H9 (cell line): ENCODE measurements around the gene AXL. TPM values are rescaled to one million over a fixed set of nuclear protein-coding genes. Genes with fewer than 3 reads are reported as not detected.

ENCODE experiments used
- DNase-seq: peaks from one replicate; pipeline ENCODE4 v3.0.0-alpha.2; 2017
- H2AFZ ChIP-seq: one replicate; pipeline ENCODE4 v1.6.1; 2013; ENCODE audit warnings: mild to moderate bottlenecking, low read length, control low read depth, moderate library complexity
- H2AK5ac ChIP-seq: 2 replicates; pipeline ENCODE4 v1.6.1; 2013; ENCODE audit warnings: low read length, control low read depth, mixed read lengths; ENCODE audit not compliant: insufficient read length
- H2BK120ac ChIP-seq: one replicate; pipeline ENCODE4 v1.6.1; 2013; ENCODE audit warnings: low read depth, mild to moderate bottlenecking, low read length, control low read depth, inconsistent platforms; ENCODE audit not compliant: poor library complexity, severe bottlenecking
- H2BK12ac ChIP-seq: 2 replicates; pipeline ENCODE4 v1.6.1; 2013; ENCODE audit warnings: low read length, control low read depth, mixed read lengths, low read depth; ENCODE audit not compliant: insufficient read length
- H2BK15ac ChIP-seq: 2 replicates; pipeline ENCODE4 v1.6.1; 2013; ENCODE audit warnings: low read depth, low read length, control low read depth
- H2BK20ac ChIP-seq: one replicate; pipeline ENCODE4 v1.6.1; 2013; ENCODE audit warnings: low read depth, mild to moderate bottlenecking, low read length, control low read depth, inconsistent platforms; ENCODE audit not compliant: poor library complexity, severe bottlenecking
- H2BK5ac ChIP-seq: 2 replicates; pipeline ENCODE4 v1.6.1; 2013; ENCODE audit warnings: low read length, control low read depth, mixed read lengths; ENCODE audit not compliant: insufficient read length
- H3K14ac ChIP-seq: 2 replicates; pipeline ENCODE4 v1.6.1; 2013; ENCODE audit warnings: low read length, control low read depth; ENCODE audit not compliant: insufficient read depth
- H3K18ac ChIP-seq: 2 replicates; pipeline ENCODE4 v1.6.1; 2013; ENCODE audit warnings: low read depth, mild to moderate bottlenecking, mixed read lengths, low read length, control low read depth; ENCODE audit not compliant: insufficient read length
- H3K23ac ChIP-seq: 2 replicates; pipeline ENCODE4 v1.6.1; 2013; ENCODE audit warnings: low read length, control low read depth, mixed read lengths, low read depth; ENCODE audit not compliant: insufficient read length
- H3K23me2 ChIP-seq: 2 replicates; pipeline ENCODE4 v1.6.1; 2013; ENCODE audit warnings: low read depth, mild to moderate bottlenecking, mixed read lengths, low read length, control low read depth; ENCODE audit not compliant: insufficient read length, poor library complexity, severe bottlenecking
- H3K27ac ChIP-seq: 2 replicates; pipeline ENCODE4 v1.5.1; 2013; ENCODE audit warnings: low read length, control low read depth, mixed read lengths, low read depth; ENCODE audit not compliant: insufficient read length
- H3K27me3 ChIP-seq: 2 replicates; pipeline ENCODE4 v1.6.1; 2013; ENCODE audit warnings: low read length, control low read depth, inconsistent platforms; ENCODE audit not compliant: insufficient read depth
- H3K4ac ChIP-seq: 2 replicates; pipeline ENCODE4 v1.6.1; 2013; ENCODE audit warnings: low read depth, mild to moderate bottlenecking, control low read depth, inconsistent platforms, low read length, moderate library complexity
- H3K4me1 ChIP-seq: 2 replicates; pipeline ENCODE4 v1.6.1; 2013; ENCODE audit warnings: low read length, control low read depth, inconsistent platforms; ENCODE audit not compliant: insufficient read depth
- H3K4me2 ChIP-seq: 2 replicates; pipeline ENCODE4 v1.6.1; 2013; ENCODE audit warnings: low read length, control low read depth, mixed read lengths; ENCODE audit not compliant: insufficient read length, insufficient read depth
- H3K56ac ChIP-seq: 2 replicates; pipeline ENCODE4 v1.6.1; 2013; ENCODE audit warnings: low read depth, mild to moderate bottlenecking, mixed read lengths, low read length, control low read depth; ENCODE audit not compliant: insufficient read length
- H3K79me1 ChIP-seq: 2 replicates; pipeline ENCODE4 v1.6.1; 2013; ENCODE audit warnings: low read depth, mild to moderate bottlenecking, moderate library complexity, low read length, control low read depth, inconsistent platforms; ENCODE audit not compliant: insufficient read depth, poor library complexity, severe bottlenecking
- H3K79me2 ChIP-seq: 2 replicates; pipeline ENCODE4 v1.6.1; 2013; ENCODE audit warnings: low read length, control low read depth, inconsistent platforms; ENCODE audit not compliant: insufficient read depth
- H3K9ac ChIP-seq: 2 replicates; pipeline ENCODE4 v1.6.1; 2013; ENCODE audit warnings: low read length, control low read depth, mixed read lengths; ENCODE audit not compliant: insufficient read length; ENCODE audit errors: extremely low read depth
- H3K9me3 ChIP-seq: one replicate; pipeline ENCODE4 v1.6.1; 2013; ENCODE audit warnings: low read depth, low read length, inconsistent platforms; ENCODE audit not compliant: control insufficient read depth
- H3T11ph ChIP-seq: one replicate; pipeline ENCODE4 v1.6.1; 2013; ENCODE audit warnings: mild to moderate bottlenecking, low read length, control low read depth, inconsistent platforms
- H4K20me1 ChIP-seq: one replicate; pipeline ENCODE4 v1.6.1; 2013; ENCODE audit not compliant: control insufficient read depth, insufficient read length, insufficient read depth
- H4K5ac ChIP-seq: 2 replicates; pipeline ENCODE4 v1.6.1; 2013; ENCODE audit warnings: low read depth, mild to moderate bottlenecking, mixed read lengths, low read length, control low read depth; ENCODE audit not compliant: insufficient read length
- H4K8ac ChIP-seq: replicated peaks from 2 replicates; pipeline ENCODE4 v1.6.1; 2013; ENCODE audit warnings: low read length, control low read depth, mixed read lengths, low read depth; ENCODE audit not compliant: insufficient read length
- H4K91ac ChIP-seq: 2 replicates; pipeline ENCODE4 v1.6.1; 2013; ENCODE audit warnings: low read depth, mild to moderate bottlenecking, moderate library complexity, mixed read lengths, low read length, control low read depth; ENCODE audit not compliant: insufficient read length
- H3K27ac Mint-ChIP-seq, 3 experiments: 2 replicates in 2 of 3; 3 replicates in 1 of 3; pipeline ENCODE4 v1.8.0; 2020 to 2021; ENCODE audit warnings: mixed read lengths in 3 of 3, mild to moderate bottlenecking in 1 of 3, moderate library complexity in 1 of 3
- H3K27me3 Mint-ChIP-seq: 2 replicates; pipeline ENCODE4 v1.8.0; 2021; ENCODE audit warnings: low read depth, mild to moderate bottlenecking, moderate library complexity, mixed read lengths
- H3K36me3 Mint-ChIP-seq, 3 experiments: 2 replicates in 2 of 3; 3 replicates in 1 of 3; pipeline ENCODE4 v1.8.0; 2020 to 2021; ENCODE audit warnings: low read depth in 3 of 3, mixed read lengths in 3 of 3; ENCODE audit not compliant: insufficient read depth in 1 of 3
- H3K4me1 Mint-ChIP-seq, 2 experiments: 2 replicates each; pipeline ENCODE4 v1.8.0; 2020; ENCODE audit warnings: mixed read lengths in 2 of 2
- H3K4me3 Mint-ChIP-seq, 2 experiments: 2 replicates in 1 of 2; 3 replicates in 1 of 2; pipeline ENCODE4 v1.8.0; 2020 to 2021; ENCODE audit warnings: mild to moderate bottlenecking in 2 of 2, mixed read lengths in 2 of 2, moderate library complexity in 1 of 2
- H3K9me3 Mint-ChIP-seq, 2 experiments: 2 replicates in 1 of 2; 3 replicates in 1 of 2; pipeline ENCODE4 v1.8.0; 2020; ENCODE audit warnings: mild to moderate bottlenecking in 2 of 2, mixed read lengths in 2 of 2, moderate library complexity in 1 of 2
- WGBS: extraction: QIAGEN DNeasy Blood & Tissue Kit; methylation state at CpG from one replicate; pipeline ENCODE4 v1.1.7; 2013; ENCODE audit warnings: missing lambda C conversion rate, low lambda C conversion rate, mixed read lengths; ENCODE audit not compliant: insufficient read length; ENCODE audit errors: extremely low coverage; 5-methylcytosine and 5-hydroxymethylcytosine counted together
- total RNA-seq: library from RNA; stranded (reverse); gene quantifications from 2 replicates; pipeline ENCODE4 v1.2.1, GENCODE V29; 2021
- TF ChIP-seq, protein P1 (sequence below): fragments of 200-600 bp; sonication (generic); conservative IDR thresholded peaks from 3 replicates; pipeline ENCODE4 v1.8.0; 2021; ENCODE audit warnings: antibody characterized with exemption, mild to moderate bottlenecking

Gene AXL
- total RNA-seq, 1 experiment from 2014 or later = 29.4 TPM

- no peak overlapping the region for H3K27ac ChIP-seq
- no peak for DNase-seq
- TF ChIP-seq, protein P1, sequence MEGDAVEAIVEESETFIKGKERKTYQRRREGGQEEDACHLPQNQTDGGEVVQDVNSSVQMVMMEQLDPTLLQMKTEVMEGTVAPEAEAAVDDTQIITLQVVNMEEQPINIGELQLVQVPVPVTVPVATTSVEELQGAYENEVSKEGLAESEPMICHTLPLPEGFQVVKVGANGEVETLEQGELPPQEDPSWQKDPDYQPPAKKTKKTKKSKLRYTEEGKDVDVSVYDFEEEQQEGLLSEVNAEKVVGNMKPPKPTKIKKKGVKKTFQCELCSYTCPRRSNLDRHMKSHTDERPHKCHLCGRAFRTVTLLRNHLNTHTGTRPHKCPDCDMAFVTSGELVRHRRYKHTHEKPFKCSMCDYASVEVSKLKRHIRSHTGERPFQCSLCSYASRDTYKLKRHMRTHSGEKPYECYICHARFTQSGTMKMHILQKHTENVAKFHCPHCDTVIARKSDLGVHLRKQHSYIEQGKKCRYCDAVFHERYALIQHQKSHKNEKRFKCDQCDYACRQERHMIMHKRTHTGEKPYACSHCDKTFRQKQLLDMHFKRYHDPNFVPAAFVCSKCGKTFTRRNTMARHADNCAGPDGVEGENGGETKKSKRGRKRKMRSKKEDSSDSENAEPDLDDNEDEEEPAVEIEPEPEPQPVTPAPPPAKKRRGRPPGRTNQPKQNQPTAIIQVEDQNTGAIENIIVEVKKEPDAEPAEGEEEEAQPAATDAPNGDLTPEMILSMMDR = no peak
- H3T11ph ChIP-seq = no peak overlapping the region
- H3K9ac ChIP-seq = no peak overlapping the region
- H3K9me3 ChIP-seq = no peaks in the 10 kb centered on the region
- H2BK20ac ChIP-seq = no peak overlapping the region
- H3K79me1 ChIP-seq = peaks cover 2% of the 10 kb centered on the region
- no peak overlapping the region for H2AK5ac ChIP-seq
- no peaks in the 10 kb centered on the region for H3K23me2 ChIP-seq
- H3K14ac ChIP-seq = no peak overlapping the region
- H2BK15ac ChIP-seq = no peak overlapping the region
- peaks cover 0 to 6% of the 10 kb centered on the region in 2 experiments; a peak in 2 of 4 replicates for H3K4me1 Mint-ChIP-seq
- H3K36me3 Mint-ChIP-seq = peaks cover 72 to 99% (median 98%) of the 10 kb centered on the region in 3 experiments
- no peaks in the 10 kb centered on the region for H3K9me3 Mint-ChIP-seq
- H3K79me2 ChIP-seq = no peaks in the 10 kb centered on the region
- H2BK12ac ChIP-seq = no peak overlapping the region
- peaks cover under 1% of the 10 kb centered on the region; the same call in 1 of the 2 replicates for H3K4me1 ChIP-seq
- H4K20me1 ChIP-seq = no peaks in the 10 kb centered on the region
- H3K56ac ChIP-seq = no peak overlapping the region
- H2AFZ ChIP-seq = no peak overlapping the region
- WGBS = no CpG with 5 or more reads among the region's 10 CpGs
- no peaks in the 10 kb centered on the region; the same call in 1 of the 2 replicates for H3K27me3 ChIP-seq
- no peak overlapping the region for H4K5ac ChIP-seq
- H3K4me2 ChIP-seq = no peak overlapping the region
- H3K18ac ChIP-seq = no peak overlapping the region
- no peak overlapping the region for H2BK5ac ChIP-seq
- no peak overlapping the region for H2BK120ac ChIP-seq
- H3K23ac ChIP-seq = no peak overlapping the region
- H3K4me3 Mint-ChIP-seq = no peak overlapping the region
- peak overlapping the region in 2 of 3 experiments; percentile 17 to 76; a peak in 2 of 7 replicates for H3K27ac Mint-ChIP-seq
- H3K4ac ChIP-seq = no peak overlapping the region
- H4K8ac ChIP-seq = no peak overlapping the region
- no peaks in the 10 kb centered on the region for H3K27me3 Mint-ChIP-seq
- no peak overlapping the region for H4K91ac ChIP-seq
These were observed 75.4 kb downstream of the AXL start for GRCh38 chr19:41294393-41294792.
